ENCODE measurements around the gene HOXA3. TPM values are rescaled to one million over a fixed set of nuclear protein-coding genes. Genes with fewer than 3 reads are reported as not detected.

HOXA3 gene
- total and polyA plus RNA-seq, 2 donors (not counting 1 experiment from before 2014, with no cell fraction given): 0.68 to 1.5 TPM

GRCh38 chr7:27163288-27164044, 11.1 kb upstream of the HOXA3 start:
- Histone ChIP-seq H3K36me3 (ENCODE audit: control insufficient read depth, insufficient read depth, low read length) (no peaks in the 10 kb centered on the region), H3K4me3 (replicated peaks in 1 of 4; ENCODE audit: control extremely low read depth in 1 of 4, insufficient read depth in 1 of 4, low read depth in 3 of 4, low read length in 4 of 4) (no peak overlapping the region), H4K20me1 (ENCODE audit: control insufficient read depth, extremely low read depth, insufficient read depth, low read length) (no peaks in the 10 kb centered on the region), H3K4me1 (ENCODE audit: control insufficient read depth, extremely low read depth, insufficient read depth, low read length) (no peaks in the 10 kb centered on the region), H3K9ac (ENCODE audit: insufficient read depth, low read length) (no peak overlapping the region), H3K4me2 (ENCODE audit: extremely low read depth, insufficient read depth, low read length) (no peak overlapping the region), H3K27ac (ENCODE audit: insufficient read depth, low read length) (no peak overlapping the region), H3K9me3 (ENCODE audit: control insufficient read depth, insufficient read depth, low read depth, low read length) (no peaks in the 10 kb centered on the region), H3K27me3 (ENCODE audit: control insufficient read depth, insufficient read depth, low read length) (peaks cover 51% of the 10 kb centered on the region), H3K79me2 (ENCODE audit: control insufficient read depth, insufficient read depth, low read length) (no peaks in the 10 kb centered on the region), H2AFZ (ENCODE audit: low read length) (no peak overlapping the region)
- no peak for DNase-seq (ENCODE audit: low read depth in 2 of 2)
- TF ChIP-seq CTCF (conservative IDR thresholded peaks at IDR 0.05 in 1 of 2, IDR thresholded peaks at IDR 0.05 in 1 of 2; ENCODE audit: low read depth in 1 of 2, low read length in 2 of 2) (no peak), EZH2 (IDR thresholded peaks at IDR 0.05; ENCODE audit: low read length, missing control alignments) (no peak)

GRCh38 chr7:27162561-27163287, 10.3 kb upstream of the HOXA3 start:
- no peaks in the 10 kb centered on the region for H4K20me1 ChIP-seq (ENCODE audit: control insufficient read depth, extremely low read depth, insufficient read depth, low read length)
- H3K27ac ChIP-seq (ENCODE audit: insufficient read depth, low read length): no peak overlapping the region
- no peak for DNase-seq (ENCODE audit: low read depth in 2 of 2)
- no peak for TF ChIP-seq CTCF (conservative IDR thresholded peaks at IDR 0.05 in 1 of 2, IDR thresholded peaks at IDR 0.05 in 1 of 2; ENCODE audit: low read depth in 1 of 2, low read length in 2 of 2)
- TF ChIP-seq EZH2 (IDR thresholded peaks at IDR 0.05; ENCODE audit: low read length, missing control alignments): no peak
- H3K4me1 ChIP-seq (ENCODE audit: control insufficient read depth, extremely low read depth, insufficient read depth, low read length): no peaks in the 10 kb centered on the region
- H3K9ac ChIP-seq (ENCODE audit: insufficient read depth, low read length): no peak overlapping the region
- H3K36me3 ChIP-seq (ENCODE audit: control insufficient read depth, insufficient read depth, low read length): no peaks in the 10 kb centered on the region
- H3K9me3 ChIP-seq (ENCODE audit: control insufficient read depth, insufficient read depth, low read depth, low read length): no peaks in the 10 kb centered on the region
- H3K4me3 ChIP-seq (replicated peaks in 1 of 4; ENCODE audit: control extremely low read depth in 1 of 4, insufficient read depth in 1 of 4, low read depth in 3 of 4, low read length in 4 of 4): no peak overlapping the region
- H2AFZ ChIP-seq (ENCODE audit: low read length): no peak overlapping the region
- H3K27me3 ChIP-seq (ENCODE audit: control insufficient read depth, insufficient read depth, low read length): peaks cover 43% of the 10 kb centered on the region
- no peaks in the 10 kb centered on the region for H3K79me2 ChIP-seq (ENCODE audit: control insufficient read depth, insufficient read depth, low read length)
- no peak overlapping the region for H3K4me2 ChIP-seq (ENCODE audit: extremely low read depth, insufficient read depth, low read length)

- peaks cover 36% of the 10 kb centered on the region for H3K27me3 ChIP-seq (ENCODE audit: control insufficient read depth, insufficient read depth, low read length)
- H3K27ac ChIP-seq (ENCODE audit: insufficient read depth, low read length): no peak overlapping the region
- no peaks in the 10 kb centered on the region for H4K20me1 ChIP-seq (ENCODE audit: control insufficient read depth, extremely low read depth, insufficient read depth, low read length)
- no peaks in the 10 kb centered on the region for H3K36me3 ChIP-seq (ENCODE audit: control insufficient read depth, insufficient read depth, low read length)
- no peaks in the 10 kb centered on the region for H3K4me1 ChIP-seq (ENCODE audit: control insufficient read depth, extremely low read depth, insufficient read depth, low read length)
- DNase-seq (ENCODE audit: low read depth in 2 of 2): no peak
- H3K4me3 ChIP-seq (replicated peaks in 1 of 4; ENCODE audit: control extremely low read depth in 1 of 4, insufficient read depth in 1 of 4, low read depth in 3 of 4, low read length in 4 of 4): no peak overlapping the region
- H3K79me2 ChIP-seq (ENCODE audit: control insufficient read depth, insufficient read depth, low read length): no peaks in the 10 kb centered on the region
- no peak overlapping the region for H3K4me2 ChIP-seq (ENCODE audit: extremely low read depth, insufficient read depth, low read length)
- no peak overlapping the region for H3K9ac ChIP-seq (ENCODE audit: insufficient read depth, low read length)
- no peak for TF ChIP-seq EZH2 (IDR thresholded peaks at IDR 0.05; ENCODE audit: low read length, missing control alignments)
- no peak for TF ChIP-seq CTCF (conservative IDR thresholded peaks at IDR 0.05 in 1 of 2, IDR thresholded peaks at IDR 0.05 in 1 of 2; ENCODE audit: low read depth in 1 of 2, low read length in 2 of 2)
- no peak overlapping the region for H2AFZ ChIP-seq (ENCODE audit: low read length)
- no peaks in the 10 kb centered on the region for H3K9me3 ChIP-seq (ENCODE audit: control insufficient read depth, insufficient read depth, low read depth, low read length)
These were observed 9.6 kb upstream of the HOXA3 start for GRCh38 chr7:27161721-27162560.

All from fibroblast of lung (primary cell).